ENCODE measurements around the gene LANCL2.
"Not testable (repeated sequence)": the region's sequence is repeated elsewhere in the genome, so short reads cannot be mapped to it uniquely, and the experiment has no call there.

LANCL2 gene

GRCh38 chr7:55409482-55410225, 44.5 kb downstream of the LANCL2 start:
- no peak for DNase-seq

GRCh38 chr7:55410667-55411239, 45.6 kb downstream of the LANCL2 start:
- DNase-seq, result no peak

DNA sequence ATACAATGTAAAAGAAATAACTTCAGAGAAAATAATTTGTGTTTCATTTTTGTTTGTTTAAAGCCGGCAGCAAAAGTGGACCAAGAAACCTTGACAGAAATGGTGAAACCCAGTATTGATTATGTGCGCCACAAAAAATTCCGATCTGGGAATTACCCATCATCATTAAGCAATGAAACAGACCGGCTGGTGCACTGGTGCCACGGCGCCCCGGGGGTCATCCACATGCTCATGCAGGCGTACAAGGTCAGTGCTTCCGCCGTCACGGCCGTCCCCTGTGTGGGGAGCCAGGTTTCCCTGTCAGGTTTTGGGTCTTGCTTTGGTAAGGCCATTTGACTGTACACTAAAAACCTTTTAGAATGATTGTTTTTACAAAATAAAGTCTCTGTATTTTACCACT, 46.7 kb downstream of the LANCL2 start:
- DNase-seq, result no peak

DNA sequence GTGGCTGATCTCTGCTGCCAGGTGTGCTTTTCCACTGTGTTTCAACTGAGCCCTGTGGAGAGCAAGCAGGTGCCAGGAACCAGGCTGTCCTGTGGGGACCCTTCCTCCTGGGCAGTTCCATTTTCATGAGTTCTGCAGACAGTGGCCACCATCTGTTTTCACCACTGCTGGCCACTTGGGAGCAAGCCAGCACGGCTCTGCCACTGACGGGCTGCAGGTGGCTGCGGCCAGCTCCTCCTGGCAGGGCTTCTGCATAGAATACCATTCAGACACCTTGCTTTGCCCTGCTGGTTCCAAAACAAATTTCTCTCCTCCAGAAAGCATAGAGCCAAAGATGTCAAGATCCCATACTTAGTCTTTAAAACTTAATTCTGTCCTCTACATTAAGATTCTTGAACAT, 48.3 kb downstream of the LANCL2 start:
- DNase-seq, result no peak

- DNase-seq, result peak; percentile 84
Measured at GRCh38 chr7:55415173-55415778, 50.1 kb downstream of the LANCL2 start.

GRCh38 chr7:55417456-55417855, 52.3 kb downstream of the LANCL2 start:
- not testable (repeated sequence) for DNase-seq

DNA sequence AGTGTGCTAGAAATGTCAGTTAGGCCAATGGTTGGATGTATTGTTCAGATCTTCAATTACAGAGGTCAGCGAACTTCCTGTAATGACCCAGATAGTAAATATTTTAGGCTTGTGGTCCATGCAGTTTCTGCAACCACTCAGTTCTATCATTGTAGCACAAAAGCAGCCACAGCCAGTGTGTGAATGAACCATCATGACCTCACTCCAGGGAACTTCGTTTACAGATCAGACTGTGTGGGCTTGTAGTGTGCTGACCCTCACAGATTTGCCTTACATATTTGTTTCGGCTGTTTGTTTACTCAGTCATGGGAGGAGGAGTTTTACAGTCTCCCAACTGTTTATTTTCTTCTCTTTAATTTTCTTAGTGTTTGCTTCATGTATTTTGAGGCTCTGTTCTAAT, 55.4 kb downstream of the LANCL2 start:
- DNase-seq, result no peak

GRCh38 chr7:55423277-55423711, 58.2 kb downstream of the LANCL2 start:
- no peak for DNase-seq

GRCh38 chr7:55423891-55424290, 58.8 kb downstream of the LANCL2 start:
- no peak for DNase-seq

DNA sequence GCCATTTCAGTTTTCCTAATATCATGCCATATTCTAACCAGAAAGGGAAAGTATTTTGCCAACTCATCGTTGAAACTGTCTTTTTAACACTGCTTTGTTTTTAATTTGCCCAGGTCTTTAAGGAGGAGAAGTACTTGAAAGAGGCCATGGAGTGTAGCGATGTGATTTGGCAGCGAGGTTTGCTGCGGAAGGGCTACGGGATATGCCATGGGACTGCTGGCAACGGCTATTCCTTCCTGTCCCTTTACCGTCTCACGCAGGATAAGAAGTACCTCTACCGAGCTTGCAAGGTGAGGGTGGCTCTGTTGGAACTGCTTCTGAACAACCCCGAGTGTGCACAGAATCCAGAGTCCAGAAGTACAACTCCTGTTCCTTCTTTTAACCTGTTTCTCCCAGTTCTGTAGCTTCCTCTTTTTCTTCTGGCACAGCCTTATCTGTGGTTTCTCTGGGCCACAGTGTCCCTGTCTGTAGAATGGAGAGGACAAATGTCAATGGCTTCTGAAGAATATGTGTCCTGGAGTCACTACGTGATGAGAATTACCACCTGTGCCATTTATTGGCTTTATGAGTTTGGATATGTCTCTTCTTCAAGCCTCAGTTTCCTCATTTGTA, 60.1 kb downstream of the LANCL2 start:
- DNase-seq, result no peak

DNA sequence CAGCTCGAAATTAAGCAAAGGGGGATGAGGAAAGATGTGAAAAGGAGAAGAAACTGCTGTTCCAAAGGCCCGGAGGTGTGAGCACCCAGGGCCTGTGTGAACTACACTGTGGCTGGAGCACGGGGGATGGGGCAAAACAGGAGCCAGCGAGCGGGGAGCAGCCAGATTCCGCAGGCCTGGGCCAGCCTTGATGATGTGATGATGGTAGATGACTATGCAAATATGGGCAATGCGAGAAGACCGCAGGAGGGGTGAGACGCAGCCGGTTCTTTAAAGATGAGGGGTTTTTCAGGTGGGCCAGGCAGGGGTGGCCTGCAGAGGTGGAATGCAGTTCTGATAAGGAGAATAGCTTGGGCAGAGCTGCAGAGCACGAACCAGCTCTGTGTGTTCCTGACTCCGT, 61.5 kb downstream of the LANCL2 start:
- DNase-seq, result no peak

- no peak for DNase-seq
Measured at GRCh38 chr7:55427342-55427741, 62.2 kb downstream of the LANCL2 start.

GRCh38 chr7:55427800-55428199, 62.7 kb downstream of the LANCL2 start:
- no peak for DNase-seq

DNA sequence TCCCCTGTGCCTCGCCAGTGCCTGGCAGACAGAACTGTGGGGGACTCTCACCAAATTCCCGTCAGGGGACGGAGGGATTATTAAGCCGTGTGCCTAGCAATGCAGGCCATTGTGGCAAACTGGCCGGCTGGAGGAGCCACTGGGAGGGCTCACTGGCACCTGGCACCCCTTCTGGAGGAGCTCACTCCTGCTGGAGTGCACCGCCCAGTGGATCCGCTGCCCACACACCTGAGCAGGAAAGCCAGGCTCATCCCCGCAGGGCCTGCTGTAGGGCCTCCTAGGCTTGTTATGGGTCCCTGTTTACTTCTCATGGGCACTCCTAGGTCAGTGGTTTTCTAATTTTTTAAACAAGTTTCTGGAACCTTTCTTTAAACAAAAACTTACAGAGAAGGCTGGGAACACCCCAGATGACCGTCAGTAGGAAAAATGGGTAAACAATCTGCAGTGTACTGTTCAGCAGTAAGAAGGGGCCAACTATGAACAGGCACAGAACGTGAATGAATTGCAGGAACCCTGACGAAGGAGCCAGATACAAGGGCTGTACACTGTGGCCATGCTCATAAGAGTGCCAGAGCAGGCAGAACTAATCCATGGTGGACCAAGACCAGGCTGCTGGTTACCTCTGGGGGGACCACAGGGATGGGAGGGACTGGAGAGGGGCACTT, 64.8 kb downstream of the LANCL2 start:
- no peak for DNase-seq

- no peak for DNase-seq
Measured at GRCh38 chr7:55431898-55432297, 66.8 kb downstream of the LANCL2 start.

DNA sequence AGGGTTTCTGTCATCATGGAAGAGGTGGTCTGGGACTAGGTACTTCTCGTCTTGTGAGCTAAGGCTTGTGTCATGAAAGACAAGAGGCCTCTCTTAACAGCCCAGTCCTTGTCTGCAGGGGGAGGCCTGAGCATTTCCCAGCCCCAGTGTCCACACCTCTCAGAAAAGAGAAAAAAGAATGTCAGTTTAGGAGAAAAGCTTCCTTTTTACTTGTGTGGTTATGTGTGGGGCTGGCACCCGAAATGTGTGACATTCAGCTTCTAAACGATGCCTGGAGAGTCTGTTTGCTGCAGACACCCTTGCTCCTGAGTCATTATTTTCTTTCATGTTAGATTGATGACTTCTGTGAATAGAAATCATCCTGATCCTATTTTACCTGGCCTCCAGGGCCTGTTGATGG, 67.4 kb downstream of the LANCL2 start:
- no peak for DNase-seq

GRCh38 chr7:55432939-55433784, 68.0 kb downstream of the LANCL2 start:
- DNase-seq, result no peak

DNA sequence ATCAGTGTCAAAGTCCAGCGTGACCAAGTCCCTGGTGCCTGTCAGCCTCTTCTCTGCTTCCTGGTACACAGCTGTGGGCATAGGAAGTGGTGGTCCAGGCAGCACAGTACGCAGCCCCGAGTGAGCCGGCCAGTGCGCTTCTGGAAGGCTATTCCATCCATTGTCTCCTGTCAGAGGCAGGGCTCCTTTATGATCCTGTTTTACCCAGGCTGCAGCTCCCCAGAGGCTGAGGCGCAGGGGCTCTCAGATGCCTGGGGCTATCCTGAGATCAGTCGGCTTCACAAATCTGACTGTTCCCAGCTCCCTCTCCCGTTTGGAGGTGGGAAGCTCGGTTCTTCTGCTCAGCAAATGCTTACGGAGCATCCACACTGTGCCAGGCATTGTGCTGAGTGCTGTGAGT, 70.3 kb downstream of the LANCL2 start:
- DNase-seq, result no peak

- no peak for DNase-seq
Measured at GRCh38 chr7:55436457-55436856, 71.3 kb downstream of the LANCL2 start.

DNA sequence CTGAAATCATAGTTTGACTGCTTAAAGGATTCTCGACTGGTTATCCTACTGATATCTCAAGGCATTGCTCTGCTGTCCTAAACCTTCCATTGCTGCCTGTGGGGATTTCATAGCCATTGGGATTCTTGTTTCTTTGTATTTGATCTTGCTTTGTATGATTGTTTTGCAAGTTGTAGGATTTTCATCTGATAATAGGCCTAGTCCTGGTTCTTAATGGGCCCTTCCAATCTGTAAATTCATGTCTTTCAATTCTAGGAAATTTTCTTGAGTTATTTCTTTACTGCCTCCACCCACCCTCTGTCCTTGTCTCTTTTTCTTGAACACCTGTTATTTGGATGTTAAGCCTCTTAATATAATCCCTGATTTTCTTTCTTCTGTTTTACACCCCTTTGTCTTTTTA, 72.2 kb downstream of the LANCL2 start:
- DNase-seq, result no peak

DNA sequence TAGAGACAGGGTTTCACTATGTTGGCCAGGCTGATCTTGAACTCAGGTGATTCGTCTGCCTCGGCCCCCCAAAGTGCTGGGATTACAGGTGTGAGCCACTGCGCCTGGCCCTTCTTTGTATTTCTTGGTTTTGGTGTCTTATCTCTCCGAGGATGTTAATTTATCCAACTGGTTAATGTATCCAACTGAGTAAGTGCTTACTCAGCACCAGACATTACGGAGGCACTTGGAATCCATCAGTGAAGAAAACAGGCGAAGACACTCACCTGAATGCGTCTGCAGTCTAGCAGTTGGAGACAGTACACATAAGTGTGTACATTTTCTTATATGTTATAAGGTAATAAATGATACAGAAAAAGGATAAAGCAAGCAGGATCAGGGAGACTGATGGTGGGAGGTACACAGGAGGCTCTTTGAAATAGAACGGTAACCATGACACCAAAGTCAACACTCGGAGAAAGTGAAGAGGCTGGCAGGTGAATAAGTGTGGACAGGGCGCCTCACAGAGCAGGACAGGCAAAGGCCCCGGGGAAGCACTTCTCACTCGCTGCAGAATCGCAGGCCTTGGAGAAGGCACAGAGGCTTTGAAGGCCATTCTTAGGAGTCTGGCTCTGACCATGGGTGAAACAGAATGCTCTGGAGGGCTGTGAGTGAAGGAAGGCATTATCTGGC, 73.1 kb downstream of the LANCL2 start:
- no peak for DNase-seq

All from activated CD4-positive, alpha-beta T cell treated with anti-CD3 and anti-CD28 coated beads, Interleukin-2, amount 50 U/mL, for 1 hour (primary cell).